Hepatocyte (in vitro differentiated cells): ENCODE data around the gene CTH.

Experiments
- CTCF ChIP-seq: fragments of 200-600 bp; sonication (generic); IDR thresholded peaks from 2 replicates; pipeline ENCODE4 v1.5.1; 2016; ENCODE audit warnings: antibody characterized with exemption, mild to moderate bottlenecking; ENCODE audit not compliant: poor library complexity
- EZH2 ChIP-seq: fragments of 200-600 bp; sonication (generic); IDR thresholded peaks from 2 replicates; pipeline ENCODE4 v1.6.1; 2016; ENCODE audit warnings: antibody characterized with exemption, mild to moderate bottlenecking, borderline replicate concordance
- EZH2phosphoT487 ChIP-seq: fragments of 200-600 bp; sonication (generic); IDR thresholded peaks from one replicate; pipeline ENCODE4 v1.6.1; 2018; ENCODE audit warnings: antibody characterized with exemption, mild to moderate bottlenecking, low read depth, moderate library complexity; ENCODE audit not compliant: unreplicated experiment, severe bottlenecking

GRCh38 chr1:70462611-70463010, 51.5 kb downstream of the CTH start:
- no peak for TF ChIP-seq CTCF
- no peak for TF ChIP-seq EZH2
- no peak for TF ChIP-seq EZH2phosphoT487
